Spinal cord (tissue), 10 donors: ENCODE data around the gene PINK1. TPM values are rescaled to one million over a fixed set of nuclear protein-coding genes. Genes with fewer than 3 reads are reported as not detected.

Experiments used
- DNase-seq, 6 donors: peaks; one replicate each; pipeline versions ENCODE4 v3.0.0 to v3.0.0-alpha.2; 2013 to 2015; ENCODE audit warnings: low spot score in 6 of 6, low read depth in 4 of 6
- H3K27ac ChIP-seq: one replicate; pipeline ENCODE4 v1.5.1; 2013; ENCODE audit warnings: low read depth, low read length, control low read depth
- H3K27me3 ChIP-seq: one replicate; pipeline ENCODE4 v1.6.1; 2013; ENCODE audit warnings: low read length; ENCODE audit not compliant: control insufficient read depth, insufficient read depth
- H3K36me3 ChIP-seq: one replicate; pipeline ENCODE4 v1.6.1; 2013; ENCODE audit warnings: low read length; ENCODE audit not compliant: control insufficient read depth, insufficient read depth
- H3K4me1 ChIP-seq: one replicate; pipeline ENCODE4 v1.6.1; 2013; ENCODE audit warnings: low read length; ENCODE audit not compliant: control insufficient read depth, insufficient read depth
- H3K4me3 ChIP-seq: one replicate; pipeline ENCODE4 v1.5.1; 2013; ENCODE audit warnings: low read depth, low read length, control low read depth
- H3K9me3 ChIP-seq: one replicate; pipeline ENCODE4 v1.6.1; 2013; ENCODE audit warnings: low read length; ENCODE audit not compliant: control insufficient read depth, insufficient read depth
- WGBS: methylation state at CpG from one replicate; pipeline ENCODE4 v1.1.5; 2013; ENCODE audit warnings: missing lambda C conversion rate; ENCODE audit not compliant: insufficient coverage; 5-methylcytosine and 5-hydroxymethylcytosine counted together
- polyA plus RNA-seq, 2 donors: library from polyadenylated mRNA; unstranded; fragments of 120-200 nt; gene quantifications; one replicate each; pipeline ENCODE4 v1.2.1, GENCODE V29; 2013; ENCODE audit not compliant: insufficient read length in 2 of 2
- total RNA-seq, 2 donors: library from RNA; depleted of rRNA in 1 of 2; stranded (reverse); fragments of 120-200 nt in 1 of 2; fragments of >200 nt in 1 of 2; gene quantifications; one replicate each; pipeline versions ENCODE4 v1.2.3 to v1.2.4, GENCODE V29; 2013 to 2014
- donor health status: healthy.

The PINK1 gene
- total and polyA plus RNA-seq, 4 donors, result 106 to 164 (median 139) TPM

DNA sequence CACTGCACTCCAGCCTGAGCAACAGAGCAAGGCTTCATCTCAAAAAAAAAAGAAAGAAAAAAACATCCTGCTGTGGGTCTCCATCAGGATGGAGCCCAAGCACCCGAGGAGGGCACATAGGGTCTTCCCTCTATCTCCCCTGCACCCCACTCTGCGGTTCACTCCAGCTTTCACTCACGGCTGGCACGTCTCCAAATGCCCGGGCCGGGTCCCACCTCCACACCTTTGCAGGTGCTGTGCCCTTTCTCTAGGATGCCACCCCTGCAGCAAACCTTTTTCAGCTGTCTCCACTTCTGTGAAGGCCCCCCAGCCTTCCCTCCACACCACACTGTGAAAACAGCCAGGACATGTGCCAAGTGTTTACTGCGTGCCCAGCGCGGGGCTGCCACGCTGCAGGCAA is 50.4 kb downstream of the PINK1 start:
- no peak overlapping the region for H3K27ac ChIP-seq
- peaks cover 55% of the 10 kb centered on the region for H3K36me3 ChIP-seq
- 80% methylated on average over 6 of the region's 10 CpGs for WGBS
- no peak overlapping the region for H3K4me3 ChIP-seq
- H3K4me1 ChIP-seq, result peaks cover 16% of the 10 kb centered on the region
- no peaks in the 10 kb centered on the region for H3K27me3 ChIP-seq
- DNase-seq, result no peak
- no peaks in the 10 kb centered on the region for H3K9me3 ChIP-seq

GRCh38 chr1:20684050-20684620 is 50.9 kb downstream of the PINK1 start:
- Histone ChIP-seq H3K36me3 (peaks cover 58% of the 10 kb centered on the region), H3K27ac (peak overlapping the region; percentile 34), H3K27me3 (no peaks in the 10 kb centered on the region), H3K4me3 (no peak overlapping the region), H3K9me3 (no peaks in the 10 kb centered on the region), H3K4me1 (peaks cover 16% of the 10 kb centered on the region)
- WGBS, result 85% methylated on average over 13 of the region's 13 CpGs
- no peak for DNase-seq

GRCh38 chr1:20684651-20685050 is 51.4 kb downstream of the PINK1 start:
- Histone ChIP-seq H3K4me3 (no peak overlapping the region), H3K4me1 (peaks cover 16% of the 10 kb centered on the region), H3K27me3 (no peaks in the 10 kb centered on the region), H3K27ac (peak overlapping the region; percentile 34), H3K36me3 (peaks cover 61% of the 10 kb centered on the region), H3K9me3 (no peaks in the 10 kb centered on the region)
- DNase-seq, result no peak
- WGBS, result 86% methylated on average over 14 of the region's 14 CpGs

- Histone ChIP-seq H3K4me1 (peaks cover 16% of the 10 kb centered on the region), H3K27ac (peak overlapping the region; percentile 64), H3K4me3 (no peak overlapping the region), H3K36me3 (peaks cover 65% of the 10 kb centered on the region), H3K9me3 (no peaks in the 10 kb centered on the region), H3K27me3 (no peaks in the 10 kb centered on the region)
- WGBS, result 76% methylated on average over 18 of the region's 21 CpGs
- no peak for DNase-seq
Observed at GRCh38 chr1:20685099-20685662, 51.9 kb downstream of the PINK1 start.

DNA sequence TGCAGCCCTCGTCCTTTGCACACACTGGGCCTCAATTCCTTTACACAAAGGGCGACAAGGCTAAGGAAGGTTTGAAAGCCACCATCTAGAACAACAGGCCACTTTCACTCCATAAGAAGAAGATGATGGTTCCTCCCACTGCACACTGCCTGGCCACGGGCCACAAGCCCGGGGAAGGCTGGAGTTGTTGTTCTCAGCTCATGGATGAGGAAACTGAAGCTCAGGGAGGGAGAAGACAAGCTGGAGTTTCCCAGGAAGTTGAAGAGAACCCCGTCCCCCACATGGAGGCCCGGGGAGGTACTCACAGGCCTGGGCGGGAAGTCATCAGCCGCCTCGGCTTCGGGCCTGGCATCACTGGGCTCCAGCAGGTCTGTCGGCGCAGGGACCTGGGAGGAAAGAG is 52.5 kb downstream of the PINK1 start:
- H3K9me3 ChIP-seq, result no peaks in the 10 kb centered on the region
- H3K27ac ChIP-seq, result peak overlapping the region; percentile 64
- DNase-seq, result no peak
- peaks cover 65% of the 10 kb centered on the region for H3K36me3 ChIP-seq
- H3K27me3 ChIP-seq, result no peaks in the 10 kb centered on the region
- no peak overlapping the region for H3K4me3 ChIP-seq
- WGBS, result 85% methylated on average over 8 of the region's 12 CpGs
- peaks cover 16% of the 10 kb centered on the region for H3K4me1 ChIP-seq

DNA sequence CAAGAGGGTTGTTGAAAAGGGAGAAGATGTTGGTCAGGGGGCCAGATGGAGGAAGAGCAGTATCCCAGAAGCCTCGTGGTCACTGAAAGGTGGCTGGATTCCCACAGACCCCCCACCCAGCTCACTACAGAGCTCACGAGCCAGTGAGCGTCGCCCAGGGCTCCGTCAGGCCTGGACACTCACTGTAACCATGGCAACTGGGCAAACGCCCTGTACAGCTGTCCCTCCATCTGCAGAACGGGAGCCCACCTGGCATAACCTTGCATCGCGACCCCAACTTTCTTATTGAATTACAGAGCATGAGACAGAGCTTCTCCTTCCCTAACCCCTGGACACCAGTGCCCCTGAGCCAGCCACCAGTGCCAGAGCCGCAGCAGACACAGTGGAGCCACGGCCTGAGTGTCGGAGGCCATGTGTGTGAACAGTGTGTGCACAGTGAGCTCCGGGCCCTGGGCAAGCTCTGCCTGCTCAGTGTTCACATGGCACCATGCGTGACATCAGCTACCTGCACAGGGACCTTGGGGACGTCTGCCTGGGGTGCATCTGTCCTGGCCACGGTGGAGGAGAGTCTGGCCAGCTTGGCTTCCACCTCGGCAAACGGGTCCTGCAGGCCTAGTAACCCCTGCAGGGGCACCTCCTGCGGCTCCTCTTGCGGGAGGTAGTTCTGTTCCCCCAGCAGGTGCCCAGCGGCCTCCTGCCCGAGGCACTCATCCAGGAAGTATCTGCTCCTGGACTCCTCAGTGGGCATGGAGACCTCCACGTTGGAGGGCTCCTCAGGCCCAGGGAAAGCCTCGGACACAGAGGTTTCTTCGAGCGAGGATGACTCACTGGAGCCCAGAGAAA is 53.8 kb downstream of the PINK1 start:
- WGBS, result 70% methylated on average over 26 of the region's 26 CpGs
- DNase-seq, result no peak
- H3K27ac ChIP-seq, result no peak overlapping the region

GRCh38 chr1:20689645-20690056 is 56.4 kb downstream of the PINK1 start:
- Histone ChIP-seq H3K9me3 (peaks cover 2% of the 10 kb centered on the region), H3K36me3 (peaks cover 42% of the 10 kb centered on the region), H3K27me3 (no peaks in the 10 kb centered on the region), H3K4me3 (no peak overlapping the region), H3K4me1 (peaks cover 16% of the 10 kb centered on the region), H3K27ac (no peak overlapping the region)
- no peak for DNase-seq
- 80% methylated on average over 1 of the region's 3 CpGs for WGBS

More for the DNA sequence above, 53.8 kb downstream of the PINK1 start:
- H3K4me1 ChIP-seq, result peaks cover 16% of the 10 kb centered on the region
- peaks cover 60% of the 10 kb centered on the region for H3K36me3 ChIP-seq
- no peak overlapping the region for H3K4me3 ChIP-seq
- no peaks in the 10 kb centered on the region for H3K27me3 ChIP-seq
- H3K9me3 ChIP-seq, result peaks cover 2% of the 10 kb centered on the region

GRCh38 chr1:20691872-20692271 is 58.6 kb downstream of the PINK1 start:
- Histone ChIP-seq H3K27ac (no peak overlapping the region), H3K4me1 (peaks cover 11% of the 10 kb centered on the region), H3K36me3 (peaks cover 25% of the 10 kb centered on the region), H3K27me3 (no peaks in the 10 kb centered on the region), H3K9me3 (peaks cover 2% of the 10 kb centered on the region), H3K4me3 (no peak overlapping the region)
- no peak for DNase-seq
- 91% methylated on average over 1 of the region's 1 CpG for WGBS

DNA sequence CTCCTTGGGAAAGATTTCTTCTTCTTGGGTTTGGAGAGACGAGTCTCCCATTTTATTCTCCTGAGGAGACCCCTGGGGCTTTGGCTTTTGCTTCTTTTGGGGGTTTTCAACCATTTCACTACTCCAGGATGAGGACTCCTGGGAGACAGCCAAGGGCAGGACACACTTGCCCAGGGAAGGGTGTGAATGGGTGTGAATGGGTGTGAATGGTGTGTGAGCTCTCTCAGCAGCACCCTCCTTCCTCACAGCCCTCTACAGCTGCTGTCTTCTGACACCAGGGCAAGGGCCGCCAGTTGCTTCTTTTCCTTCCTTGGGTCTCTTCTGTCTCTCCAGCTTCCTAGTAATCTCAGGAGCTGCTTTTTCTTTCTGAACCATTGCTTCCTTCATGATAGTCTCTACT is 60.4 kb downstream of the PINK1 start:
- Histone ChIP-seq H3K4me1 (peaks cover 24% of the 10 kb centered on the region), H3K27ac (no peak overlapping the region), H3K27me3 (no peaks in the 10 kb centered on the region), H3K36me3 (peaks cover 19% of the 10 kb centered on the region), H3K4me3 (no peak overlapping the region), H3K9me3 (peaks cover 2% of the 10 kb centered on the region)
- no CpG with 5 or more reads among the region's 2 CpGs for WGBS
- no peak for DNase-seq
